CD8-positive, alpha-beta memory T cell (primary cell): ENCODE data around the gene AFF4. TPM values are rescaled to one million over a fixed set of nuclear protein-coding genes. Genes with fewer than 3 reads are reported as not detected.

Source experiments
- CTCF ChIA-PET: fragments of 350-600 bp; sonication (Branson Sonifier 250); formaldehyde crosslinking; loops from one replicate; lab custom pipeline; 2021; ENCODE audit warnings: antibody characterized with exemption; lab: Charles Lee
- POLR2A ChIA-PET: fragments of 350-600 bp; sonication (Branson Sonifier 250); formaldehyde crosslinking; loops from one replicate; lab custom pipeline; 2021; ENCODE audit warnings: antibody characterized with exemption; lab: Charles Lee
- DNase-seq, 5 donors: peaks; one replicate each; pipeline versions ENCODE4 v3.0.0 to v3.0.0-alpha.2; 2020 to 2022; ENCODE audit warnings: mixed read lengths in 1 of 5
- H3K27ac ChIP-seq: one replicate; pipeline ENCODE4 v1.7.0; 2013; ENCODE audit warnings: low read depth, mild to moderate bottlenecking, low read length, moderate library complexity
- H3K27me3 ChIP-seq: 2 replicates; pipeline ENCODE4 v1.7.0; 2013; ENCODE audit warnings: low read length, mild to moderate bottlenecking; ENCODE audit not compliant: insufficient read depth, poor library complexity, severe bottlenecking
- H3K36me3 ChIP-seq: 2 replicates; pipeline ENCODE4 v1.7.0; 2013; ENCODE audit warnings: mild to moderate bottlenecking, low read length, moderate library complexity; ENCODE audit not compliant: insufficient read depth
- H3K4me1 ChIP-seq: 2 replicates; pipeline ENCODE4 v1.7.0; 2013; ENCODE audit warnings: mild to moderate bottlenecking, low read length, moderate library complexity; ENCODE audit not compliant: insufficient read depth
- H3K4me3 ChIP-seq: 2 replicates; pipeline ENCODE4 v1.7.0; 2013; ENCODE audit warnings: mild to moderate bottlenecking, low read length
- H3K9me3 ChIP-seq: 2 replicates; pipeline ENCODE4 v1.7.0; 2013; ENCODE audit warnings: mild to moderate bottlenecking, low read length
- H3K27ac Mint-ChIP-seq, 8 donors: one replicate each; pipeline ENCODE4 v1.8.0; 2020 to 2021; ENCODE audit warnings: mixed read lengths in 8 of 8, mild to moderate bottlenecking in 6 of 8, inconsistent platforms in 3 of 8, moderate library complexity in 3 of 8
- H3K27me3 Mint-ChIP-seq, 2 donors: one replicate each; pipeline ENCODE4 v1.8.0; 2020 to 2021; ENCODE audit warnings: mixed read lengths in 2 of 2, mild to moderate bottlenecking in 1 of 2, moderate library complexity in 1 of 2
- H3K36me3 Mint-ChIP-seq, 3 donors: one replicate each; pipeline ENCODE4 v1.8.0; 2020 to 2021; ENCODE audit warnings: mixed read lengths in 3 of 3, inconsistent platforms in 1 of 3, mild to moderate bottlenecking in 1 of 3
- H3K4me1 Mint-ChIP-seq, 3 donors: one replicate each; pipeline ENCODE4 v1.8.0; 2020 to 2021; ENCODE audit warnings: mixed read lengths in 3 of 3, inconsistent platforms in 1 of 3, mild to moderate bottlenecking in 1 of 3
- H3K4me3 Mint-ChIP-seq, 7 donors: one replicate each; pipeline ENCODE4 v1.8.0; 2020 to 2021; ENCODE audit warnings: mixed read lengths in 7 of 7, mild to moderate bottlenecking in 6 of 7, moderate library complexity in 4 of 7, inconsistent platforms in 2 of 7
- H3K9me3 Mint-ChIP-seq, 5 donors: one replicate each; pipeline ENCODE4 v1.8.0; 2020 to 2022; ENCODE audit warnings: mixed read lengths in 5 of 5, mild to moderate bottlenecking in 3 of 5, moderate library complexity in 2 of 5, inconsistent platforms in 1 of 5
- polyA plus RNA-seq: library from polyadenylated mRNA; unstranded; fragments of 300-500 nt; fragmentation: Illumina TruSeq; gene quantifications from one replicate; pipeline ENCODE4 v1.2.3, GENCODE V29; 2021
- total RNA-seq, 2 experiments: library from RNA; stranded (reverse); gene quantifications; one replicate each; pipeline ENCODE4 v1.2.3, GENCODE V29; 2021

AFF4 gene
- total and polyA plus RNA-seq, 3 experiments from 2014 or later: 17.5 to 28.8 (median 26.3) TPM

DNA sequence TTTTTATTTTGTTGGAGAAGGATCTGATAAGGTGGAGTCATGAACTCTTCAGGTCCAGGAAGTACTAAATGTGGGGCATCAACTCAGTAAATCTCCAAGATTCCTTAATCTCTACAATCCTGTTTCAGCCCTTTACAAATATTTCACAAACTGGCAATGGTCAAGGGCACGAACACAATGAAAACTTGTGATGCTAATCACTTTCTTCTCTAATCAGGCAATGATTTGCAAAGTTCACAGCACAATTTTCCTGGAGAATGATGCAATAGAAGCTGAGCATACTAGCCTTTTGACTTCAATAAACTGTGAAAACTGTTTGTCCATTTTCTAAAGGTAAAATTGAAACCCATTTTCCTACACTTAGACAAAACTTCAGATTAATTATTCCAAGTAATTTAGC lies 114.1 kb downstream of the AFF4 start:
- H3K27me3 ChIP-seq: no peaks in the 10 kb centered on the region
- H3K27ac ChIP-seq: no peak overlapping the region
- peaks cover 2 to 3% of the 10 kb centered on the region in 2 donors for H3K27me3 Mint-ChIP-seq
- DNase-seq: no peak
- no peaks in the 10 kb centered on the region for H3K4me1 ChIP-seq
- H3K4me3 Mint-ChIP-seq: no peak overlapping the region
- no peaks in the 10 kb centered on the region for H3K36me3 Mint-ChIP-seq
- no peaks in the 10 kb centered on the region for H3K36me3 ChIP-seq
- H3K9me3 Mint-ChIP-seq: no peaks in the 10 kb centered on the region
- ChIA-PET POLR2A (no interaction called here), CTCF (no interaction called here)
- H3K27ac Mint-ChIP-seq: no peak overlapping the region
- H3K9me3 ChIP-seq: no peaks in the 10 kb centered on the region
- no peak overlapping the region for H3K4me3 ChIP-seq
- H3K4me1 Mint-ChIP-seq: no peaks in the 10 kb centered on the region

DNA sequence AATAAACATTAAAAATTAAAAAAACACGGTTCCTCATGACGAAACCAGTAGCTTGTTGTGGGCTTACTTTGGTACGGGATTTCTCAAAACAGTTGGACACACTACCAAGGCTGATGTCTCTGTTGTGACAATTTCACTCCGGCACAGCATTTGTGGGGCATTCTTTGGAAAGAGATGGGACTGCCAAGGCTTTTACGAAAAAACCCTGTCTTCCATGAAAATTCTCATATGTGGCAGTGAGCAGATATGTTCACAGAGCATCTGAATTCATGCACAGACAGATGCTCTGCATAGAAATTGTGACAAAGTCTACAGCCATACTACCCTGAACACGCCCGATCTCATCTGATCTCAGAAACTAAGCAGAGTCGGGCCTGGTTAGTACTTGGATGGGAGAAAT lies 115.2 kb downstream of the AFF4 start:
- peaks cover 2 to 3% of the 10 kb centered on the region in 2 donors for H3K27me3 Mint-ChIP-seq
- no peak for DNase-seq
- Histone ChIP-seq H3K4me1 (no peaks in the 10 kb centered on the region), H3K27ac (no peak overlapping the region), H3K27me3 (no peaks in the 10 kb centered on the region), H3K4me3 (no peak overlapping the region), H3K9me3 (no peaks in the 10 kb centered on the region), H3K36me3 (no peaks in the 10 kb centered on the region)
- no peaks in the 10 kb centered on the region for H3K36me3 Mint-ChIP-seq
- H3K4me1 Mint-ChIP-seq: no peaks in the 10 kb centered on the region
- ChIA-PET POLR2A (no interaction called here), CTCF (no interaction called here)
- H3K27ac Mint-ChIP-seq: no peak overlapping the region
- no peak overlapping the region for H3K4me3 Mint-ChIP-seq
- H3K9me3 Mint-ChIP-seq: no peaks in the 10 kb centered on the region

DNA sequence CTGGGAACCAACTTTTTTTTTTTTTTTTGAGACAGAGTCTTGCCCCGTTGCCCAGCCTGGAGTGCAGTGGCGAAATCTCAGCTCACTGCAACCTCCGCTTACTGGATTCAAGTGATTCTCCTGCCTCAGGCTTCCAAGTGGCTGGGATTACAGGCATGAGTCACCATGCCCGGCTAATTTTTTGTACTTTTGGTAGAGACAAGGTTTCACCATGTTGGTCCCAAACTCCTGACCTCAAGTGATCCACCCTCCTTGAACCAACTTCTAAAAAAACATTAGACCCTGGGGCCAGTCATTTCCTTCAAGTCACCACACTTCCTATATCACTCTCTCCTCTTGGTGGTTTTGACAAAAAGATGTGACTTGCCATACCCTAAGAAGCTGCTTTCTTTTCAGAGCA lies 122.1 kb downstream of the AFF4 start:
- ChIA-PET CTCF (interaction anchor here (2.1 kb wide), 1 partner anchor 21 kb away, joined by 4 read pairs; no protein-coding TSS in a partner anchor), POLR2A (no interaction called here)
- Mint-ChIP-seq H3K27ac (no peak overlapping the region), H3K9me3 (no peaks in the 10 kb centered on the region), H3K4me3 (no peak overlapping the region), H3K4me1 (no peaks in the 10 kb centered on the region), H3K36me3 (no peaks in the 10 kb centered on the region), H3K27me3 (no peaks in the 10 kb centered on the region)
- Histone ChIP-seq H3K4me3 (no peak overlapping the region), H3K27ac (no peak overlapping the region), H3K4me1 (no peaks in the 10 kb centered on the region), H3K36me3 (no peaks in the 10 kb centered on the region), H3K9me3 (no peaks in the 10 kb centered on the region), H3K27me3 (no peaks in the 10 kb centered on the region)
- no peak for DNase-seq

DNA sequence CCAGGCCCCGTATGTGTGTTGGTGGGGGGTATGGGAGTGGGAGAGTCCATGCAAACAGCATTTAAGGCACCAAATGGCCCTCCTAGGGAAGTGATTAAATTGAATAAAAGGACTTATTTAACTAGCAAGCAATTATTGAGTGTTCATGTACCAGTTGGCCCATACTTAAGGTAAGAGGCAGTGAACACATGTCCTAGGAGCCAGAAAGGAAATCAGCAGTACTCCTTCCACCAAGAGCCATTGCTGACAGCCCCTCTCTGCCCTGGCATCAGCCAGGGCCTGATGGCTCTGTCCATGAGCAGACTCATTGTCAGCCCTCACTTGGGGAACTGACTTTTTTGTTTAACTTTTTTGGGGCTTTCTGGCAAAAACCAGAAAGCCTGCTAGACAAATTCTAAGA lies 122.5 kb downstream of the AFF4 start:
- ChIA-PET POLR2A (no interaction called here), CTCF (interaction anchor here (2.1 kb wide), 1 partner anchor 21 kb away, joined by 4 read pairs; no protein-coding TSS in a partner anchor)
- Histone ChIP-seq H3K4me1 (no peaks in the 10 kb centered on the region), H3K27me3 (no peaks in the 10 kb centered on the region), H3K27ac (no peak overlapping the region), H3K9me3 (no peaks in the 10 kb centered on the region), H3K36me3 (no peaks in the 10 kb centered on the region), H3K4me3 (no peak overlapping the region)
- Mint-ChIP-seq H3K27ac (no peak overlapping the region), H3K4me3 (no peak overlapping the region), H3K4me1 (no peaks in the 10 kb centered on the region), H3K27me3 (no peaks in the 10 kb centered on the region), H3K36me3 (no peaks in the 10 kb centered on the region), H3K9me3 (no peaks in the 10 kb centered on the region)
- DNase-seq: no peak

DNA sequence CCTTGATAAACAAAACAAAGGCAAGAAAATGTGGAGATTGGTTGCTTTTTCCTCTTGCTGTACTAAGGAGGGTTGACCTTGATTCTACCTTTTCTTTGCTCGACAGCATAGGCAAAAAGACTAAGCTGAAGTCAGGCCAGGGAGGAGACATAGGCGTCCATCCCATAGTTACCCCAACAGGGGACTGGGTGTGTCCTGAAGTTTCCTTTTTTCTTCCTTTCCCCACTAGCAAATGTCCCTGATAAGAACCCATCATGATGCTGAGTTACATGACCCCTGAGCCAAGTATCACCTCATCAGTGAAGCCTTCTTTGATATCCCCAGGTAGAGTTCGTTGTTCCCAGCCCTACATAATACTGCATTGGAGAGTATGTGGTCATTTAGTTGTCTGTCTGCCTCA lies 123.1 kb downstream of the AFF4 start:
- no peaks in the 10 kb centered on the region for H3K9me3 Mint-ChIP-seq
- no peak for DNase-seq
- H3K4me3 ChIP-seq: no peak overlapping the region
- H3K4me1 Mint-ChIP-seq: no peaks in the 10 kb centered on the region
- H3K36me3 Mint-ChIP-seq: no peaks in the 10 kb centered on the region
- no peaks in the 10 kb centered on the region for H3K27me3 Mint-ChIP-seq
- H3K9me3 ChIP-seq: no peaks in the 10 kb centered on the region
- no peaks in the 10 kb centered on the region for H3K4me1 ChIP-seq
- no peaks in the 10 kb centered on the region for H3K36me3 ChIP-seq
- ChIA-PET CTCF (interaction anchor here (2.1 kb wide), 1 partner anchor 20 kb away, joined by 4 read pairs; no protein-coding TSS in a partner anchor), POLR2A (no interaction called here)
- H3K27me3 ChIP-seq: no peaks in the 10 kb centered on the region
- no peak overlapping the region for H3K4me3 Mint-ChIP-seq
- H3K27ac ChIP-seq: no peak overlapping the region
- H3K27ac Mint-ChIP-seq: no peak overlapping the region

DNA sequence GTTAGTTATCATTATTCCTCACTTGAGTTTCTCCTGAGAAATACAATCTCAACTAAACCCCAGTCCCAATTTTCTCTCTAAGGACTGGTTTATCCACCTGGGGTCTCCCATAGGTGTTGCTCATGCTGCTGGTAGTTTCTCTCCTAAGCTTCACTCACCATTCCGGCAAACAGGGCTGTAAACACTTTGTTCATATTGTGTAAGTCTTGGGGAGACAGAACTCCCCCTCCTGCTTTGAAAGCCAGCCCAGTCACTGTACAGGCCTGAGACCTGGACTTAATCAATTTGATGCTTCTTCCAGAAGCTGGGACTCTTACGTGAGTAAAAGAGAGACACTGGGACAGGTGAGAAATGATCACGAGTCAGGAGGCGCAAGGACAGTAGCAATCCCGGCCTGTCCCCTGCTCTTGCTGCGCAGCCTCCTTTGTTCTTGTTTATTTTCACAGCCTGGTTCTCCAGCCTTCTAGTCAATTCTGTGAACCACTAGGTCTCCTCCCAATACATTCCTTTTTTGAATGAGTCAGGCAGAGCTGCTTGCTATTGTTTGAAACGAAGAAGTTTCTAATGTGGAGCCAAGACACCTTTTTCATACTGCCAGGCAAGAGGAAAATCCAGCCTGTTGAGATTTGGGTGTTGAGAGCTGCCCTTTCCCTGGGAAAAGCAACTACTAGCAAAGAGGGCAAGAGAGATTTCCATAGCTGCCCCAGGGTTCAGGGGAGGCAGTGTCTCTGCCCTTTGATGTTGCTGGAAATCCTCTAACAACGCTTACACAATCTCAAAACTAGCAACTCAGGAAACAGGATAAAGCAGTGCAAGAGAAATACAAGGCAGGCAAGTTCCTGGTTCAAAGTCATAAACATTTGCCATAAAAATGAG lies 123.8 kb downstream of the AFF4 start:
- Mint-ChIP-seq H3K4me3 (no peak overlapping the region), H3K9me3 (no peaks in the 10 kb centered on the region), H3K36me3 (no peaks in the 10 kb centered on the region), H3K4me1 (no peaks in the 10 kb centered on the region), H3K27me3 (no peaks in the 10 kb centered on the region), H3K27ac (peak overlapping the region in 1 of 8 donors; percentile 58)
- H3K27me3 ChIP-seq: no peaks in the 10 kb centered on the region
- no peaks in the 10 kb centered on the region for H3K9me3 ChIP-seq
- H3K27ac ChIP-seq: no peak overlapping the region
- no peak overlapping the region for H3K4me3 ChIP-seq
- no peaks in the 10 kb centered on the region for H3K4me1 ChIP-seq
- POLR2A ChIA-PET: no interaction called here
- CTCF ChIA-PET: interaction anchor here (1.2 to 2.1 kb wide), 2 partner anchors 10 to 20 kb away, joined by 4 to 5 read pairs; no protein-coding TSS in a partner anchor
- no peak for DNase-seq
- no peaks in the 10 kb centered on the region for H3K36me3 ChIP-seq

DNA sequence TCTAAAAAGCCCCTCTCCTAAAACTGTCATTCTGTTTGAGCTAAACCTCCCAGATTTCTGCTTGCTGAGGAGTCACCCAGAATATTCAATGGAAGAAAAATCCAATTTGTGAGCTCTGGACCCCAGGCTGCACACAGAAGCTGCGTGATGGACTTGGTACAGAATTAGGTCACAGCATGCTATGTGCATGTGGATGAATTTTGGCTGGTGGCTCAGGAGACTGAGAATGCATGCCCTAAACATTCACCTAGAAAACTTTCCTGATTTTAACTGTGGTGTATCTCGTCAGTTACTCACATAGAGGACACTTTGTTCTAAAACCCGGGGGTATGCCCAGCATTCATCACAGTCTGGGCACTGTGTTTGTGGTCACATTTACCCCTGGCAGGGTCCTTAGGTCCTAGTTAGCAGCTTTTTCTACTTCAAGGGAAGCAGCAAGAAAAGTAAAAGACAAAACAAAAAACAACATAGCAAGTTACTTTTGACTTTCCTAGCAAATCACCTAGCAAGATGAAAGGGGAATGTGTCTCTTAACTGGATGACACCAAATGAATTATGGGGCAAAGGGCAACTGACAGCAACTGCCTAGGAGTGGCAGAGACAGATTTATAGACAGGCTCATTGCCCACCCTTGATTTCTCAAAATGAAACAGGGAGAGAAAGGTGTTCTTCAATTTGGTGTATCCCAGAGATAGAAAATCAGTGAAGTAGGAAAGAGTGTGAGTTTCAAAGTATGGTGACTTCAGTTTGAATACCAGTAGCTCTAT lies 124.7 kb downstream of the AFF4 start:
- no peaks in the 10 kb centered on the region for H3K9me3 ChIP-seq
- H3K4me3 Mint-ChIP-seq: peak overlapping the region in 1 of 7 donors; percentile 67
- POLR2A ChIA-PET: no interaction called here
- H3K9me3 Mint-ChIP-seq: no peaks in the 10 kb centered on the region
- CTCF ChIA-PET: interaction anchor here (1.2 to 1.5 kb wide), 2 partner anchors 9 to 11 kb away, joined by 4 to 5 read pairs; no protein-coding TSS in a partner anchor
- no peak overlapping the region for H3K27ac ChIP-seq
- no peaks in the 10 kb centered on the region for H3K27me3 Mint-ChIP-seq
- H3K4me3 ChIP-seq: no peak overlapping the region
- H3K4me1 ChIP-seq: no peaks in the 10 kb centered on the region
- H3K27me3 ChIP-seq: no peaks in the 10 kb centered on the region
- H3K4me1 Mint-ChIP-seq: no peaks in the 10 kb centered on the region
- H3K36me3 Mint-ChIP-seq: no peaks in the 10 kb centered on the region
- no peak for DNase-seq
- no peaks in the 10 kb centered on the region for H3K36me3 ChIP-seq
- H3K27ac Mint-ChIP-seq: peak overlapping the region in 2 of 8 donors; percentile 29 to 58

DNA sequence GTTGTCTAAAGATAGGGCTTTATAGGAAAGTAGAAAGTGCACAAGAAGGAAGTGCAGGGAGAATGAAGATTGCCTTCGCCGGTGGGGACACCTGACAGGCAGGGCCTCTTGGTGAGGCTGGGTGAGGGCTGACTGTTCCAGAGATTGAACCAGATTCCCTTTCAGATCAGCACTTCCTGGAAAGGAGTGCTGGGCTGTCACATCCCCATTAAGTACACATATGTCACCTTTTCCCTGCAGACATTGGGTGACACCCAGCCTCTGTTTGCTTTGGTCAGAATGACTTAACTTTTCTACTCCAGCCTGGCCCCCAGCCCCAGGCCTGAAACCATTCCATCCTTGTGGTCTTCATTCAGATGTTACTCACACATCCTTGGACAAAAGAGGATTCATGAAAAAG lies 125.6 kb downstream of the AFF4 start:
- Mint-ChIP-seq H3K36me3 (no peaks in the 10 kb centered on the region), H3K27ac (peak overlapping the region in 1 of 8 donors; percentile 87), H3K27me3 (no peaks in the 10 kb centered on the region), H3K9me3 (no peaks in the 10 kb centered on the region), H3K4me1 (no peaks in the 10 kb centered on the region), H3K4me3 (no peak overlapping the region)
- ChIA-PET POLR2A (no interaction called here), CTCF (interaction anchor here (1.5 kb wide), 1 partner anchor 10 kb away, joined by 4 read pairs; no protein-coding TSS in a partner anchor)
- Histone ChIP-seq H3K4me3 (no peak overlapping the region), H3K27me3 (no peaks in the 10 kb centered on the region), H3K27ac (no peak overlapping the region), H3K4me1 (no peaks in the 10 kb centered on the region), H3K36me3 (no peaks in the 10 kb centered on the region), H3K9me3 (no peaks in the 10 kb centered on the region)
- DNase-seq: no peak
